ENCODE data around the gene SLC7A9.

DNA sequence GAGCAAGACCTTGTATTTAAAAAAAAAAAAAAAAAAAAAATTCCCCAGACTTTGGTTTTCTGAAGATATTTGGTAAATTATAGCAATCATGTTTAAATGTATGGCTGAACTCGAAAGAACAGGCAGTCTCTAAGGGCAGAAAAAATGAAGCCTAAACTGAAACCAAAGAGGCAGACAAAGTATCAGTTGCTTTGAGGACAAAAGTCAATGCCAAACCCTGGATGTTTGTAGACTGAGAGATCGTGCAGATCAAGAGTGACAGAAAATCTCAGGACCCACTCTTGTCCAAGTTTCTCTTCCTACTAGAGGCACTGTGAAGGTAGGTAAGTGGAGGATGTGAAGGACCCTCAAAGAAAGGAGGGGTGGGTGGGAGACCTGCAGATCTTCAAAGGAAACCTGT, 11.1 kb upstream of the SLC7A9 start:
- TF ChIP-seq, protein P1, sequence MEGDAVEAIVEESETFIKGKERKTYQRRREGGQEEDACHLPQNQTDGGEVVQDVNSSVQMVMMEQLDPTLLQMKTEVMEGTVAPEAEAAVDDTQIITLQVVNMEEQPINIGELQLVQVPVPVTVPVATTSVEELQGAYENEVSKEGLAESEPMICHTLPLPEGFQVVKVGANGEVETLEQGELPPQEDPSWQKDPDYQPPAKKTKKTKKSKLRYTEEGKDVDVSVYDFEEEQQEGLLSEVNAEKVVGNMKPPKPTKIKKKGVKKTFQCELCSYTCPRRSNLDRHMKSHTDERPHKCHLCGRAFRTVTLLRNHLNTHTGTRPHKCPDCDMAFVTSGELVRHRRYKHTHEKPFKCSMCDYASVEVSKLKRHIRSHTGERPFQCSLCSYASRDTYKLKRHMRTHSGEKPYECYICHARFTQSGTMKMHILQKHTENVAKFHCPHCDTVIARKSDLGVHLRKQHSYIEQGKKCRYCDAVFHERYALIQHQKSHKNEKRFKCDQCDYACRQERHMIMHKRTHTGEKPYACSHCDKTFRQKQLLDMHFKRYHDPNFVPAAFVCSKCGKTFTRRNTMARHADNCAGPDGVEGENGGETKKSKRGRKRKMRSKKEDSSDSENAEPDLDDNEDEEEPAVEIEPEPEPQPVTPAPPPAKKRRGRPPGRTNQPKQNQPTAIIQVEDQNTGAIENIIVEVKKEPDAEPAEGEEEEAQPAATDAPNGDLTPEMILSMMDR (IDR thresholded peaks at IDR 0.05), result no peak
- TF ChIP-seq POLR2A (IDR thresholded peaks at IDR 0.05), result no peak
- TF ChIP-seq POLR2AphosphoS5 (IDR thresholded peaks at IDR 0.05), result no peak

All from sigmoid colon (tissue), 4 donors.